Measurements from ENCODE around the gene TNS1.

DNA sequence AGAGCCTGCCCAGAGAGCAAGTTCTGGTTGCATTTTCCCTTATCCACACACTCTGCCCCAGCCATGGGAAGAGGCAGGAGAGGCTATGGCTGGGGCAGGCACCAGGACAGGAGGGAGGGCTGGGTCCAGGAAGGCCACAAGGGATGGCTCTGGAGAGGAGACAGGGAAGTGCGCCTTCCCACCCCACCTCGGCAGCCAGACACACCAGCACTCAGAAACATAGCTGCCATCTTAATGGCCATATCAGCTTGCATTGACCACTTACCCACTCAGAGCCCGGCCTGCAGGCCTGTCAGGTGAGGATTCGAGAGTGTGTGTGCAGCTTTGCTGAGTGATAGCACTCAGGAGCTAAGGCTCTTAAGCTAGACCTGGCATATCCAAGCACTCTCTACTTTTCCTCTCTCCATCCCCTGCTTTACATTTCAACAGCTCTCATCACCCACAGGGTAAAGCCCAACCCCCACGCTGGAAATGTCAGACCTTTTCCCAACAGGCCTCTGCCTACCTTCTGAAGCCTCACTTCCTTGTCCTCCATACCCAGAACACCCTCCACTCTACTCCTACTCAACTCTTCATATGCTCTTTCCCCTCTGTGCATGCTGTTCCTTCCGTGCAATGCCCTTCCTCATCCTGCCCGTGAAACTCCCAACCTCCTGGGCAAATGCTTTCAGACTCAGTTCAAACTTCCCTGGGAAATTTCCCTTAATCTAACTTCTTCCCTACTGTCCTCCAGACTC is 147.9 kb downstream of the TNS1 start:
- TF ChIP-seq EZH2phosphoT487 (IDR thresholded peaks at IDR 0.05; ENCODE audit: insufficient read depth, low read depth) (no peak), EZH2 (IDR thresholded peaks at IDR 0.05; ENCODE audit: insufficient read depth, poor library complexity, severe bottlenecking) (no peak)

All from GM23248 (cell line).